ENCODE measurements around the gene EVA1B. TPM values are rescaled to one million over a fixed set of nuclear protein-coding genes. Genes with fewer than 3 reads are reported as not detected.

EVA1B gene
- total and polyA plus RNA-seq, 2 of the 13 experiments (the other 11 are each of a cell fraction or from before 2014, with no cell fraction given) = 3.9 to 6.6 TPM

DNA sequence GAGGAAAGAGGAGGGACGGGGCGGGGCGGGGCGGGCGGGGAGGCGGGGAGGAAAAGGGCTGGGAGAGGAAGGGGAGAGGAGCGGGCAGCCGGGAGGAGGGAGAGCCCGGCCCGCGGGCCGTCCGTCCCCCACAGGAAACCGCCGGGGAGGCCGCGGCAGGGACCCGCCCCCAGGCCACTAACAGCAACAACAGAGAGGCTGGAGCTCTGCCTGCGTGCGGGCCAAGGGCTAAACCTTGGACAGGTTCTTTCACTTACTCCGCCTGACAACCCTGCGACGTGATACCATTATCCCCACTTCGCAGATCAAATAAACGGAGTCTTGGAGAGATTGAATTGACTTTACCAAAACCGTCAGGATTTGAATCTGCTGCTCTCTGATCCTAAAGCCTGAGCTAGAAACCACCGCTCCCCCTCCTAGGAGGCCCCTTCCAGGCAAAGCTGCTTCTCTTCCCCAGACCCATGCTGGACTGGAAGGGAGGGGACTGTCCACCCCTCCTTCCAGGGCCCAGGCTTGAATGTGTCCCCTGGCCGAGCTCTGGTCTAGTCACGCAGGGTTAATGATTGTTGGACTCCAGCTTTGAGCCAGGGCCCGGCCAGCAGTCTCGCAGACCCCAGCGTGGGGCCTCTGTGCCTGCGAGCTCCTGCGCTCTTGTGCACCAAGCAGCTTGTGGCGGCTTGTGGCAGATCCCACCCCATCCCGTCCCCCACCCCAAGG, at the start of gene EVA1B (continued):
- TF ChIP-seq JARID2 (CRISPR knock-in tag; IDR thresholded peaks at IDR 0.05; ENCODE audit: insufficient replicate concordance) (no peak), DNMT3B (CRISPR knock-in tag; conservative IDR thresholded peaks at IDR 0.05) (no peak), ZNF879 (CRISPR knock-in tag; IDR thresholded peaks at IDR 0.05) (no peak), ZNF337 (CRISPR knock-in tag; IDR thresholded peaks at IDR 0.05; ENCODE audit: borderline replicate concordance, low read depth) (no peak), ZFP62 (CRISPR knock-in tag; IDR thresholded peaks at IDR 0.05) (no peak), KDM6A (CRISPR knock-in tag; IDR thresholded peaks at IDR 0.05; ENCODE audit: low read depth) (no peak; the same call in 1 of the 2 replicates), ZNF354B (CRISPR knock-in tag; IDR thresholded peaks at IDR 0.05) (no peak), ZNF276 (CRISPR knock-in tag; IDR thresholded peaks at IDR 0.05; ENCODE audit: low read depth) (no peak; the same call in 1 of the 2 replicates), ZNF138 (CRISPR knock-in tag; IDR thresholded peaks at IDR 0.05; ENCODE audit: low read depth) (no peak), POLR2G (IDR thresholded peaks at IDR 0.05; ENCODE audit: low read depth, low read length) (peak; percentile 93), ZBTB21 (CRISPR knock-in tag; IDR thresholded peaks at IDR 0.05) (no peak), ARNTL (CRISPR knock-in tag; IDR thresholded peaks at IDR 0.05) (peak; percentile 65; the same call in 1 of the 2 replicates), ZNF10 (CRISPR knock-in tag; IDR thresholded peaks at IDR 0.05; ENCODE audit: borderline replicate concordance, low read depth) (no peak), TAF15 (IDR thresholded peaks at IDR 0.05; ENCODE audit: low read depth, low read length, poor library complexity, severe bottlenecking) (peak; percentile 49), ZNF749 (CRISPR knock-in tag; IDR thresholded peaks at IDR 0.05; ENCODE audit: borderline replicate concordance) (no peak)
- TF ChIP-seq, protein P1, sequence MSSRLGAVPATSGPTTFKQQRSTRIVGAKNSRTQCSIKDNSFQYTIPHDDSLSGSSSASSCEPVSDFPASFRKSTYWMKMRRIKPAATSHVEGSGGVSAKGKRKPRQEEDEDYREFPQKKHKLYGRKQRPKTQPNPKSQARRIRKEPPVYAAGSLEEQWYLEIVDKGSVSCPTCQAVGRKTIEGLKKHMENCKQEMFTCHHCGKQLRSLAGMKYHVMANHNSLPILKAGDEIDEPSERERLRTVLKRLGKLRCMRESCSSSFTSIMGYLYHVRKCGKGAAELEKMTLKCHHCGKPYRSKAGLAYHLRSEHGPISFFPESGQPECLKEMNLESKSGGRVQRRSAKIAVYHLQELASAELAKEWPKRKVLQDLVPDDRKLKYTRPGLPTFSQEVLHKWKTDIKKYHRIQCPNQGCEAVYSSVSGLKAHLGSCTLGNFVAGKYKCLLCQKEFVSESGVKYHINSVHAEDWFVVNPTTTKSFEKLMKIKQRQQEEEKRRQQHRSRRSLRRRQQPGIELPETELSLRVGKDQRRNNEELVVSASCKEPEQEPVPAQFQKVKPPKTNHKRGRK (CRISPR knock-in tag; IDR thresholded peaks at IDR 0.05) = no peak
- TF ChIP-seq, protein P2, sequence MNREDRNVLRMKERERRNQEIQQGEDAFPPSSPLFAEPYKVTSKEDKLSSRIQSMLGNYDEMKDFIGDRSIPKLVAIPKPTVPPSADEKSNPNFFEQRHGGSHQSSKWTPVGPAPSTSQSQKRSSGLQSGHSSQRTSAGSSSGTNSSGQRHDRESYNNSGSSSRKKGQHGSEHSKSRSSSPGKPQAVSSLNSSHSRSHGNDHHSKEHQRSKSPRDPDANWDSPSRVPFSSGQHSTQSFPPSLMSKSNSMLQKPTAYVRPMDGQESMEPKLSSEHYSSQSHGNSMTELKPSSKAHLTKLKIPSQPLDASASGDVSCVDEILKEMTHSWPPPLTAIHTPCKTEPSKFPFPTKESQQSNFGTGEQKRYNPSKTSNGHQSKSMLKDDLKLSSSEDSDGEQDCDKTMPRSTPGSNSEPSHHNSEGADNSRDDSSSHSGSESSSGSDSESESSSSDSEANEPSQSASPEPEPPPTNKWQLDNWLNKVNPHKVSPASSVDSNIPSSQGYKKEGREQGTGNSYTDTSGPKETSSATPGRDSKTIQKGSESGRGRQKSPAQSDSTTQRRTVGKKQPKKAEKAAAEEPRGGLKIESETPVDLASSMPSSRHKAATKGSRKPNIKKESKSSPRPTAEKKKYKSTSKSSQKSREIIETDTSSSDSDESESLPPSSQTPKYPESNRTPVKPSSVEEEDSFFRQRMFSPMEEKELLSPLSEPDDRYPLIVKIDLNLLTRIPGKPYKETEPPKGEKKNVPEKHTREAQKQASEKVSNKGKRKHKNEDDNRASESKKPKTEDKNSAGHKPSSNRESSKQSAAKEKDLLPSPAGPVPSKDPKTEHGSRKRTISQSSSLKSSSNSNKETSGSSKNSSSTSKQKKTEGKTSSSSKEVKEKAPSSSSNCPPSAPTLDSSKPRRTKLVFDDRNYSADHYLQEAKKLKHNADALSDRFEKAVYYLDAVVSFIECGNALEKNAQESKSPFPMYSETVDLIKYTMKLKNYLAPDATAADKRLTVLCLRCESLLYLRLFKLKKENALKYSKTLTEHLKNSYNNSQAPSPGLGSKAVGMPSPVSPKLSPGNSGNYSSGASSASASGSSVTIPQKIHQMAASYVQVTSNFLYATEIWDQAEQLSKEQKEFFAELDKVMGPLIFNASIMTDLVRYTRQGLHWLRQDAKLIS (CRISPR knock-in tag; IDR thresholded peaks at IDR 0.05) = no peak
